AG09309 (cell line): Measurements from ENCODE around the gene CACNB2.

Experiments used
- DNase-seq: peaks from one replicate; pipeline ENCODE4 v3.0.0-alpha.2; 2010; ENCODE audit warnings: low read depth
- H3K4me3 ChIP-seq: 2 replicates; pipeline ENCODE4 v1.5.1; 2011; ENCODE audit warnings: mild to moderate bottlenecking, low read depth, low read length, moderate library complexity; ENCODE audit not compliant: control insufficient read depth
- TF ChIP-seq, protein P1 (sequence below): IDR thresholded peaks from 2 replicates; pipeline ENCODE4 v1.5.1; 2011; ENCODE audit warnings: mild to moderate bottlenecking, low read depth, low read length, inconsistent platforms; ENCODE audit not compliant: insufficient read depth, control insufficient read depth; ENCODE audit errors: missing control alignments

The CACNB2 gene

DNA sequence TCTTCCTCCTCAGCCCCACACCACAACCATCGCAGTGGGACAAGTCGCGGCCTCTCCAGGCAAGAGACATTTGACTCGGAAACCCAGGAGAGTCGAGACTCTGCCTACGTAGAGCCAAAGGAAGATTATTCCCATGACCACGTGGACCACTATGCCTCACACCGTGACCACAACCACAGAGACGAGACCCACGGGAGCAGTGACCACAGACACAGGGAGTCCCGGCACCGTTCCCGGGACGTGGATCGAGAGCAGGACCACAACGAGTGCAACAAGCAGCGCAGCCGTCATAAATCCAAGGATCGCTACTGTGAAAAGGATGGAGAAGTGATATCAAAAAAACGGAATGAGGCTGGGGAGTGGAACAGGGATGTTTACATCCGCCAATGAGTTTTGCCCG lies 399.1 kb downstream of the CACNB2 start:
- no peak overlapping the region for H3K4me3 ChIP-seq
- TF ChIP-seq, protein P1, sequence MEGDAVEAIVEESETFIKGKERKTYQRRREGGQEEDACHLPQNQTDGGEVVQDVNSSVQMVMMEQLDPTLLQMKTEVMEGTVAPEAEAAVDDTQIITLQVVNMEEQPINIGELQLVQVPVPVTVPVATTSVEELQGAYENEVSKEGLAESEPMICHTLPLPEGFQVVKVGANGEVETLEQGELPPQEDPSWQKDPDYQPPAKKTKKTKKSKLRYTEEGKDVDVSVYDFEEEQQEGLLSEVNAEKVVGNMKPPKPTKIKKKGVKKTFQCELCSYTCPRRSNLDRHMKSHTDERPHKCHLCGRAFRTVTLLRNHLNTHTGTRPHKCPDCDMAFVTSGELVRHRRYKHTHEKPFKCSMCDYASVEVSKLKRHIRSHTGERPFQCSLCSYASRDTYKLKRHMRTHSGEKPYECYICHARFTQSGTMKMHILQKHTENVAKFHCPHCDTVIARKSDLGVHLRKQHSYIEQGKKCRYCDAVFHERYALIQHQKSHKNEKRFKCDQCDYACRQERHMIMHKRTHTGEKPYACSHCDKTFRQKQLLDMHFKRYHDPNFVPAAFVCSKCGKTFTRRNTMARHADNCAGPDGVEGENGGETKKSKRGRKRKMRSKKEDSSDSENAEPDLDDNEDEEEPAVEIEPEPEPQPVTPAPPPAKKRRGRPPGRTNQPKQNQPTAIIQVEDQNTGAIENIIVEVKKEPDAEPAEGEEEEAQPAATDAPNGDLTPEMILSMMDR, result no peak
- DNase-seq, result no peak

- TF ChIP-seq, protein P1, result no peak
- no peak for DNase-seq
- H3K4me3 ChIP-seq, result no peak overlapping the region
Observed at GRCh38 chr10:18540195-18540594, 400.0 kb downstream of the CACNB2 start.

- H3K4me3 ChIP-seq, result no peak overlapping the region
- no peak for DNase-seq
- TF ChIP-seq, protein P1, result no peak
Observed at GRCh38 chr10:18542832-18543231, 402.6 kb downstream of the CACNB2 start.

- TF ChIP-seq, protein P1, result no peak
- no peak for DNase-seq
- H3K4me3 ChIP-seq, result no peak overlapping the region
Observed at GRCh38 chr10:18545621-18546305, 405.5 kb downstream of the CACNB2 start.

GRCh38 chr10:18549105-18549504 lies 408.9 kb downstream of the CACNB2 start:
- DNase-seq, result no peak
- TF ChIP-seq, protein P1, result no peak
- no peak overlapping the region for H3K4me3 ChIP-seq

DNA sequence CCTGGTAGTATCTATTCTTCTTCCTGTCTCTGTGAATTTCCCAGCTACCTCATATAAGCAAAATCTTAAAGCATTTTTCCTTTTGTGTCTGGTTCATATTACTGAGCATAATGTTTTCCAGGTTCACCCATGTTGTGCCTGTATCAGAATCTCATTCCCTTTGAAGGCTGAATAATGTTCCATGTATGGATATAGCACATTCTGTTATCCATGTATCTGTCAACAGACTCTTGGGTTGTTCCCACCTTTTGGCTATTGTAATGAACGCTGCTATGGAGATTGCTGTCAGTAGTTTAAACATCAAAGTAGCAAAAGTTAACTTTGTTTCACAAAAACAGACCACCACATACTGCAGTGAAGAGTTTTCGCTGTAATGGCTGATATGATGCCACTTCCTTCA lies 411.2 kb downstream of the CACNB2 start:
- no peak for DNase-seq
- H3K4me3 ChIP-seq, result no peak overlapping the region
- TF ChIP-seq, protein P1, result no peak

GRCh38 chr10:18554479-18554878 lies 414.3 kb downstream of the CACNB2 start:
- TF ChIP-seq, protein P1, result no peak
- no peak for DNase-seq
- H3K4me3 ChIP-seq, result no peak overlapping the region
